Subcutaneous adipose tissue (tissue), 4 donors: ENCODE data around the gene SLC17A3. TPM values are rescaled to one million over a fixed set of nuclear protein-coding genes. Genes with fewer than 3 reads are reported as not detected.

Experiments
- CTCF ChIP-seq: fragments of 450-650 bp; IDR thresholded peaks from one replicate; pipeline ENCODE4 v1.5.1; 2016; ENCODE audit warnings: low read depth, mild to moderate bottlenecking, control low read depth, antibody characterized with exemption, moderate library complexity
- total RNA-seq, 4 donors: library from RNA; depleted of rRNA; stranded (reverse); fragments of >200 nt; gene quantifications; one replicate each; pipeline ENCODE4 v1.1.0, GENCODE V29; 2016

The SLC17A3 gene
- total RNA-seq, 4 donors from 2014 or later, result not detected

- no peak for TF ChIP-seq CTCF
These were observed 44.7 kb downstream of the SLC17A3 start for GRCh38 chr6:25829375-25829774.

- no peak for TF ChIP-seq CTCF
These were observed 52.7 kb downstream of the SLC17A3 start for GRCh38 chr6:25821341-25821740.

DNA sequence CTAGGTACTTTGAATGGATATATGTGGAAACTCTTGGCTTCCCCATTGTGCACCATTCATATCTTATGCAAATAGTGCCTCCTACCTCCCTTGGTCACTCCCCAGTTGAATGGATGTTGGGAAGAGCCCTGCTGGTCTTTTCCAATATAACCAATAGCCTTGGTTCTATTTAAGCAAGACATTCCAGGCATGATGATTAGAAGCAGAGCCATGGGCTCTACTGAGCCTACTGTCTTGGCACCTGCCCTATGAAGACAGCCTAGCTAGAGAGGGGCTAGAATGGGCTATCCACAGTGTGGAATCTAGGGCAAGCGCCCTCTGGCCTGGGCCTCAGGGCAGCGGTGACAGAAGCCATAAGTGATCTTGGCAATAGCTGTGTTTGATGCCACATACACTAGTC, 57.8 kb downstream of the SLC17A3 start:
- no peak for TF ChIP-seq CTCF

DNA sequence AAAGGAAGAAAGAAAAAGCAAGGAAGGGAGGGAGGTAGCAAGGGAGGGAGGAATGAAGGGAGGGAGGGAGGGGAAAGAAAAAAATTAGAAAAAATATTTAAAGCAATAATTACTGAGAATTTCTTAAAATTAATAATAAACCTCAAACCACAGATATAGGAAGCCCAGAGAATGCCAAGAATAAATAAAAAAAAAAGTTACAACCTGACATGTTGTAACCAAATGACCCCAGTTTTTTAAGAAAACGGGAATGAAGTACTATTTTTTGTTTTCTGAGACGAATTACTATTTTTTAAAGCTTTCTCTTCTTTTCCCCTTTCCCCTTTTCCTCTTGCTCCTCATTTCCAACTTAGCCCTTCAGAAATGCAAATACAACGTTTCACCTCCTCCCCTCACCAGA, 58.8 kb downstream of the SLC17A3 start:
- TF ChIP-seq CTCF, result no peak

- no peak for TF ChIP-seq CTCF
These were observed 69.2 kb downstream of the SLC17A3 start for GRCh38 chr6:25804804-25805203.

GRCh38 chr6:25801436-25801835, 72.6 kb downstream of the SLC17A3 start:
- no peak for TF ChIP-seq CTCF

Other genes starting within 250 kb of the SLC17A3 start
- 10 to 100 TPM in 1 of 4 donors, 1 to 10 TPM in 1, under 1 TPM in 2; 0.85 to 26.6 (median 1.9) TPM for gene SCGN, start 222.0 kb downstream of the SLC17A3 start, total RNA-seq
- not detected for gene SLC17A4, start 119.5 kb downstream of the SLC17A3 start, total RNA-seq
- gene SLC17A1, start 42.2 kb downstream of the SLC17A3 start, total RNA-seq, result not detected
- gene SLC17A2, start 56.4 kb upstream of the SLC17A3 start, total RNA-seq, result not detected
- 10 to 100 TPM; 10.2 to 20.4 (median 11.2) TPM for gene TRIM38, start 88.6 kb upstream of the SLC17A3 start, total RNA-seq
- gene HFE, start 213.2 kb upstream of the SLC17A3 start, total RNA-seq, result 10 to 100 TPM in 2 of 4 donors, 1 to 10 TPM in 2; 8.1 to 11.2 (median 9.7) TPM